ENCODE results near the gene ISG20L2.

- TF ChIP-seq CTCF (IDR thresholded peaks at IDR 0.05) (no peak), POLR2A (IDR thresholded peaks at IDR 0.05) (no peak)
Measured at GRCh38 chr1:156691665-156692440, 36.7 kb downstream of the ISG20L2 start.
